A673 (cell line): ENCODE results near the gene MTR. TPM values are rescaled to one million over a fixed set of nuclear protein-coding genes. Genes with fewer than 3 reads are reported as not detected.

ENCODE experiments used
- BruUV-seq: library from RNA; stranded (reverse); fragments of 400-500 nt; replicated peaks from 2 replicates; lab custom pipeline; 2021; lab: Mats Ljungman, UMichigan
- CTCF ChIA-PET: fragments of 300-600 bp; sonication (Branson Sonifier 250); formaldehyde crosslinking; loops from one replicate; lab custom pipeline; 2022; ENCODE audit warnings: antibody characterized with exemption; lab: Charles Lee
- POLR2A ChIA-PET: fragments of 300-600 bp; sonication (Branson Sonifier 250); formaldehyde crosslinking; loops from one replicate; lab custom pipeline; 2022; ENCODE audit warnings: antibody characterized with exemption; ENCODE audit not compliant: low non-redundant PET; lab: Charles Lee
- DNase-seq: peaks from one replicate; pipeline ENCODE4 v3.0.0-alpha.2; 2015; ENCODE audit warnings: low spot score
- H3K27ac ChIP-seq: fragments of 200-600 bp; sonication (generic); 2 replicates; pipeline ENCODE4 v1.5.1; 2016; ENCODE audit warnings: mixed run types, low read depth, mild to moderate bottlenecking, mixed read lengths, antibody characterized with exemption, low read length; ENCODE audit not compliant: poor library complexity, severe bottlenecking
- H3K27me3 ChIP-seq: fragments of 200-600 bp; sonication (generic); replicated peaks from 2 replicates; pipeline ENCODE4 v1.6.1; 2017; ENCODE audit warnings: mixed run types, low read depth, mild to moderate bottlenecking, mixed read lengths, antibody characterized with exemption, low read length; ENCODE audit not compliant: insufficient read depth, poor library complexity
- H3K36me3 ChIP-seq: fragments of 200-600 bp; sonication (generic); 2 replicates; pipeline ENCODE4 v1.6.1; 2016; ENCODE audit warnings: mixed run types, mild to moderate bottlenecking, mixed read lengths, antibody characterized with exemption, low read length; ENCODE audit not compliant: insufficient read depth, poor library complexity, severe bottlenecking
- H3K4me1 ChIP-seq: fragments of 200-600 bp; sonication (generic); 2 replicates; pipeline ENCODE4 v1.6.1; 2017; ENCODE audit warnings: mixed run types, mild to moderate bottlenecking, mixed read lengths, antibody characterized with exemption, low read length; ENCODE audit not compliant: insufficient read depth, poor library complexity, severe bottlenecking
- H3K4me3 ChIP-seq: fragments of 200-600 bp; sonication (generic); 2 replicates; pipeline ENCODE4 v1.5.1; 2016; ENCODE audit warnings: low read depth, mixed run types, mild to moderate bottlenecking, mixed read lengths, low read length; ENCODE audit not compliant: poor library complexity, severe bottlenecking
- H3K9me3 ChIP-seq: fragments of 200-600 bp; sonication (generic); 2 replicates; pipeline ENCODE4 v1.6.1; 2016; ENCODE audit warnings: mixed run types, low read depth, mild to moderate bottlenecking, mixed read lengths, antibody characterized with exemption, low read length; ENCODE audit not compliant: poor library complexity, severe bottlenecking
- CTCF ChIP-seq: fragments of 300-800, 200-600 bp; sonication (generic); conservative IDR thresholded peaks from 2 replicates; pipeline ENCODE4 v1.5.1; 2017; ENCODE audit warnings: low read depth, mild to moderate bottlenecking, antibody characterized with exemption, low read length, moderate library complexity, mixed read lengths
- EZH2 ChIP-seq: fragments of 200-600 bp; sonication (generic); IDR thresholded peaks from 2 replicates; pipeline ENCODE4 v1.6.1; 2017; ENCODE audit warnings: borderline replicate concordance, low read depth, mild to moderate bottlenecking, mixed read lengths, antibody characterized with exemption, low read length; ENCODE audit not compliant: poor library complexity, severe bottlenecking
- intact Hi-C: fragments of 100-400 bp; cut with micrococcal nuclease; formaldehyde crosslinking; loops from one replicate; pipeline ENCODE4 v1.10.0; 2022; ENCODE audit not compliant: unreplicated experiment
- total RNA-seq: library from RNA; stranded (reverse); gene quantifications from 2 replicates; pipeline ENCODE4 v1.2.3, GENCODE V29; 2021

The MTR gene
- total RNA-seq, 1 experiment from 2014 or later: 36.0 TPM

DNA sequence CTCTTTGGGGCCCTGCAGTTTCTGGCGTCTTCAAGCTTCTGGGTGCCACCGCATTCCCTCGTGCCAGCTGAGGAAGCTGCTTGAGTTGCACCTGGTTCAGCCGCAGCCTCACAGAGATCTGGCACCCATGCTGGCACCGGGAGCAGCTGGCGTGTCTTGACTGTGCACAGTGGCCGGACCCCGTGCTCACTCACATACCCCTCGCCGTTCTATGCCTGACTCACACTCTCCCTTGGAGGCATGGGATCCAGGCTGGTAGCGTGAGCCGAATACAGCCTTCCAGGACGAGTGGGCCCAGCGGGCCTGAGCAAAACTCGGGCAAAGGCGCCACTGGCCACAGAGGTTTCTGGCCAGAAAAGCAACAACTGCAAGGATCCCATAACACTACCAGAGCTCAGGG is 8.6 kb upstream of the MTR start:
- no peak for TF ChIP-seq CTCF
- POLR2A ChIA-PET: no interaction called here
- Histone ChIP-seq H3K27ac (no peak overlapping the region), H3K4me1 (no peaks in the 10 kb centered on the region), H3K4me3 (no peak overlapping the region), H3K9me3 (no peaks in the 10 kb centered on the region), H3K27me3 (no peaks in the 10 kb centered on the region), H3K36me3 (no peaks in the 10 kb centered on the region)
- no TSS peak for BruUV-seq
- intact Hi-C loops: no loop called here
- DNase-seq: no peak
- CTCF ChIA-PET: interaction anchor here (0.7 kb wide), 1 partner anchor 178 kb away, joined by 4 read pairs; no protein-coding TSS in a partner anchor

- TF ChIP-seq EZH2 (no peak), CTCF (no peak)
- DNase-seq: no peak
- Histone ChIP-seq H3K27ac (peak overlapping the region; percentile 4), H3K9me3 (no peaks in the 10 kb centered on the region), H3K36me3 (no peaks in the 10 kb centered on the region), H3K4me3 (peak overlapping the region; percentile 82), H3K4me1 (no peaks in the 10 kb centered on the region), H3K27me3 (no peaks in the 10 kb centered on the region)
- CTCF ChIA-PET: no interaction called here
- POLR2A ChIA-PET: no interaction called here
- no TSS peak for BruUV-seq
- intact Hi-C loops: no loop called here
These were observed 482 bp upstream of the MTR start for GRCh38 chr1:236794585-236795034.

- DNase-seq: peak; percentile 4
- ChIA-PET CTCF (no interaction called here), POLR2A (no interaction called here)
- Histone ChIP-seq H3K4me1 (no peaks in the 10 kb centered on the region), H3K27ac (peak overlapping the region; percentile 87), H3K9me3 (no peaks in the 10 kb centered on the region), H3K27me3 (no peaks in the 10 kb centered on the region), H3K36me3 (no peaks in the 10 kb centered on the region), H3K4me3 (peak overlapping the region; percentile 82)
- TF ChIP-seq CTCF (no peak), EZH2 (no peak)
- TSS peak; percentile 59 for BruUV-seq
- intact Hi-C loops: no loop called here
These were observed 920 bp downstream of the MTR start for GRCh38 chr1:236795757-236796667.
